Keratinocyte (primary cell): ENCODE results near the gene DGKH. TPM values are rescaled to one million over a fixed set of nuclear protein-coding genes. Genes with fewer than 3 reads are reported as not detected.

Source experiments
- DNase-seq: peaks from one replicate; pipeline ENCODE4 v3.0.0-alpha.2; 2011; ENCODE audit warnings: low read depth, missing footprints, low spot score
- FAIRE-seq: peaks from 2 replicates; lab custom pipeline; 2011; peaks lifted over from hg19 to GRCh38; lab: Jason Lieb, UNC
- H2AFZ ChIP-seq: 2 replicates; pipeline ENCODE4 v1.6.0; 2012; ENCODE audit warnings: low read length, control low read depth, inconsistent platforms; ENCODE audit not compliant: control insufficient read depth
- H3K27ac ChIP-seq: 2 replicates; pipeline ENCODE4 v1.5.1; 2011; ENCODE audit warnings: low read length; ENCODE audit not compliant: control insufficient read depth, insufficient read depth
- H3K27me3 ChIP-seq: 3 replicates; pipeline ENCODE4 v1.6.0; 2011; ENCODE audit warnings: low read length; ENCODE audit not compliant: control insufficient read depth, insufficient read depth; ENCODE audit errors: extremely low read depth
- H3K36me3 ChIP-seq, 2 experiments: 2 replicates in 1 of 2; 3 replicates in 1 of 2; pipeline ENCODE4 v1.5.1; 2011; ENCODE audit warnings: low read length in 2 of 2, mild to moderate bottlenecking in 1 of 2; ENCODE audit not compliant: control insufficient read depth in 2 of 2, insufficient read depth in 2 of 2; ENCODE audit errors: extremely low read depth in 1 of 2
- H3K4me1 ChIP-seq: 3 replicates; pipeline ENCODE4 v1.5.1; 2011; ENCODE audit warnings: low read length; ENCODE audit not compliant: control insufficient read depth, insufficient read depth; ENCODE audit errors: extremely low read depth
- H3K4me2 ChIP-seq: 3 replicates; pipeline ENCODE4 v1.6.0; 2011; ENCODE audit warnings: low read depth, low read length; ENCODE audit not compliant: control insufficient read depth, insufficient read depth; ENCODE audit errors: extremely low read depth
- H3K4me3 ChIP-seq, 3 experiments: fragments of 200-600 bp in 1 of 3; sonication (generic) in 1 of 3; 2 replicates in 2 of 3; 3 replicates in 1 of 3; pipeline ENCODE4 v1.5.1; 2011 to 2016; ENCODE audit warnings: low read length in 3 of 3, mild to moderate bottlenecking in 3 of 3, control low read depth in 2 of 3, inconsistent platforms in 1 of 3, low read depth in 1 of 3, mixed read lengths in 1 of 3, mixed run types in 1 of 3, moderate library complexity in 1 of 3; ENCODE audit not compliant: control insufficient read depth in 2 of 3, insufficient read depth in 2 of 3; ENCODE audit errors: extremely low read depth in 1 of 3
- H3K79me2 ChIP-seq: 2 replicates; pipeline ENCODE4 v1.6.0; 2012; ENCODE audit warnings: low read length; ENCODE audit not compliant: control insufficient read depth, insufficient read depth
- H3K9ac ChIP-seq: 3 replicates; pipeline ENCODE4 v1.6.0; 2011; ENCODE audit warnings: low read length; ENCODE audit not compliant: control insufficient read depth, insufficient read depth; ENCODE audit errors: extremely low read depth
- H3K9me1 ChIP-seq: 3 replicates; pipeline ENCODE4 v1.6.0; 2011; ENCODE audit warnings: low read length; ENCODE audit not compliant: control insufficient read depth, insufficient read depth; ENCODE audit errors: extremely low read depth
- H3K9me3 ChIP-seq: 2 replicates; pipeline ENCODE4 v1.5.1; 2012; ENCODE audit warnings: low read depth, low read length; ENCODE audit not compliant: control insufficient read depth
- H4K20me1 ChIP-seq: 3 replicates; pipeline ENCODE4 v1.6.0; 2011; ENCODE audit warnings: low read length; ENCODE audit not compliant: control insufficient read depth, insufficient read depth; ENCODE audit errors: extremely low read depth
- CTCF ChIP-seq, 3 experiments: IDR thresholded peaks in 1 of 3; conservative IDR thresholded peaks in 1 of 3; optimal IDR thresholded peaks in 1 of 3; 2 replicates in 2 of 3; 3 replicates in 1 of 3; pipeline versions ENCODE3 to v1.5.1; 2011; ENCODE audit warnings: low read length in 3 of 3, mild to moderate bottlenecking in 3 of 3, moderate library complexity in 2 of 3, control low read depth in 1 of 3, inconsistent platforms in 1 of 3; ENCODE audit not compliant: insufficient read depth in 2 of 3; ENCODE audit errors: extremely low read depth in 1 of 3
- EZH2 ChIP-seq: IDR thresholded peaks from one replicate; pipeline ENCODE4 v1.6.1; 2012; ENCODE audit warnings: inconsistent platforms, mild to moderate bottlenecking, low read length, moderate library complexity
- dilution Hi-C: fragments of 300-500 bp; cut with MboI; formaldehyde crosslinking; loops from one replicate; pipeline ENCODE4 v1.7.0; 2020; ENCODE audit warnings: low sequenced_read_pairs; ENCODE audit not compliant: extremely low pct_ligation_motif_present
- polyA plus RNA-seq, 5 experiments: library from polyadenylated mRNA; depleted of rRNA in 3 of 5; stranded (reverse) in 3 of 5; stranded (forward) in 1 of 5; unstranded in 1 of 5; fragments of >200 nt; gene quantifications; 1 replicate in 1 of 5; 2 replicates in 3 of 5; 3 replicates in 1 of 5; pipeline versions ENCODE4 v1.2.1 to v1.2.3, GENCODE V29; 2011 to 2012; ENCODE audit warnings: missing spikeins in 2 of 5, low read depth in 1 of 5, low replicate concordance in 1 of 5

Gene DGKH
- polyA plus RNA-seq, 1 donor (not counting 4 experiments of a cell fraction or from before 2014, with no cell fraction given) = 12.8 TPM

DNA sequence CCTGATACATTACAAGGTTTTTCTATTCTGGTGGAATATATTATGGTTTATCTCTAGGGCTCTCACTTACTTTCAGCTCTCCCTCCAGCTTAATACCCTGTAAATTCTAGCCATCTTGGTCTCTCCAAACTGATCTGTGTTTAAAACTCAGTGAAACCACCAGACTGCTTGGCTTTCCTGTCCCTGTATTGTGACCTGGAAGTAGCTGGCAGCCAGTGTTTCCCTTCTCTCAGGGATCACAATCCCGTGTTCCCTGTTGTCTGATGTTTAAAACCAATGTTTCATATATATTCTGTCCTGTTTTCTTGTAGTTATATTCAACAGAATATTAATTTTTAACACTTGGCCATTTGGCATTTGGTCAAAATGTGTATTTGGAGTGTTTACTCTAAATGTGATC lies 231.5 kb downstream of the DGKH start:
- Histone ChIP-seq H3K9ac (no peak overlapping the region), H3K9me1 (no peaks in the 10 kb centered on the region), H3K79me2 (peaks cover 12% of the 10 kb centered on the region), H2AFZ (no peak overlapping the region), H3K9me3 (no peaks in the 10 kb centered on the region), H3K27ac (no peak overlapping the region), H3K36me3 (no peaks in the 10 kb centered on the region), H4K20me1 (no peaks in the 10 kb centered on the region), H3K4me3 (no peak overlapping the region), H3K4me1 (peaks cover 8% of the 10 kb centered on the region), H3K27me3 (no peaks in the 10 kb centered on the region), H3K4me2 (no peak overlapping the region)
- dilution Hi-C loops = no loop called here
- FAIRE-seq (no peak), DNase-seq (no peak)
- TF ChIP-seq CTCF (optimal IDR thresholded peaks at IDR 0.05 in 1 of 3, IDR thresholded peaks at IDR 0.05 in 1 of 3, conservative IDR thresholded peaks at IDR 0.05 in 1 of 3; ENCODE audit: extremely low read depth in 1 of 3, insufficient read depth in 2 of 3, low read length in 3 of 3) (no peak), EZH2 (no peak)

DNA sequence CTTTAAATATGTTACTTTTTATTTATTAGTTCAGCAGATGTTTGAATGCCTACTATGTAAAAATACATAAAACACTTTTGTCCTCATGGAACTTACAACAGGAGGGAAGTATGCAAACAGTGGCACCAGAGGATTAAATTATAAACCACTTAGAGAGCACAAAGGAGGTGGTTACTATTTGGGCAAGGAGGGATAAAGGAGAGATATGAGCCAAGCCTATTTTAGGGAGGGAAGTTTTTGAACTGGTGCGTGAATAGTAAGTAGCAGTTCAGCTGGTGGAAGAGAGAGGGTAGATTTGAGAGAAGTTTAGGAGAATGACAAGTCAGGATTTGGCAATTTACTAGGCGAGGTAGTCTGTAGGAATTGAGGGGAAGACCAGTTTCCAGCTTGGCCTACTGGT lies 232.1 kb downstream of the DGKH start:
- TF ChIP-seq EZH2 = no peak
- TF ChIP-seq CTCF (optimal IDR thresholded peaks at IDR 0.05 in 1 of 3, IDR thresholded peaks at IDR 0.05 in 1 of 3, conservative IDR thresholded peaks at IDR 0.05 in 1 of 3; ENCODE audit: extremely low read depth in 1 of 3, insufficient read depth in 2 of 3, low read length in 3 of 3) = no peak
- no peak for DNase-seq
- peaks cover 3% of the 10 kb centered on the region for H3K4me1 ChIP-seq
- no peak overlapping the region for H3K9ac ChIP-seq
- no peak overlapping the region for H3K4me2 ChIP-seq
- no peaks in the 10 kb centered on the region for H3K27me3 ChIP-seq
- no peaks in the 10 kb centered on the region for H4K20me1 ChIP-seq
- no peak for FAIRE-seq
- H3K4me3 ChIP-seq = no peak overlapping the region
- H3K9me3 ChIP-seq = no peaks in the 10 kb centered on the region
- H3K27ac ChIP-seq = no peak overlapping the region
- H3K36me3 ChIP-seq = no peaks in the 10 kb centered on the region
- H2AFZ ChIP-seq = no peak overlapping the region
- no peaks in the 10 kb centered on the region for H3K9me1 ChIP-seq
- dilution Hi-C loops = no loop called here
- H3K79me2 ChIP-seq = peaks cover 10% of the 10 kb centered on the region
